ENCODE results near the gene PPP2R3A.

DNA sequence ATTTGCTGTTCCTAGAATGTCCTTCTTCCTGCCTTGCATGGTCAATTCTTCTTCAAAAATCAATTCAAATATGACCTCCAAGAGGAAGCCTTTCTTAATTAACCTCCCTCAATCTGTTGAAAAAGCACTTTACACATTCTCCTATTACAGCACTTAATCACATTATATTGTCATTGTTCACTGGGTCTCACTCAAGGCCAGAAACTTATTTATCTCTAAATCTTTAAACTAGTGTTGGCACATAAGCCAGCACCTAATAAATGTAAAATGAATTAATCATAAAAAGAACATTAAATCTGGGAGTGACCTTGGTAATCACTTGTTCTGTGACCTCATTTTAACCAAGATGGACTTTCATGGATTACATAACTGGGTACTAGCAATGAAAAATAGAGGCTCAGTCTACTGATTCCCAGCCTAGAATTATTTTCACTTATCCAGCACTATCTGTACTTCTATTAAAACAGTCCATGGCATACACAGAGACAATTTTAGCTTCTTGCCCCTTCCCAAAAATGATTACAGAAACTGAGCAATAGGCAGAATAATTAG, 208.5 kb downstream of the PPP2R3A start:
- TF ChIP-seq, protein P1, sequence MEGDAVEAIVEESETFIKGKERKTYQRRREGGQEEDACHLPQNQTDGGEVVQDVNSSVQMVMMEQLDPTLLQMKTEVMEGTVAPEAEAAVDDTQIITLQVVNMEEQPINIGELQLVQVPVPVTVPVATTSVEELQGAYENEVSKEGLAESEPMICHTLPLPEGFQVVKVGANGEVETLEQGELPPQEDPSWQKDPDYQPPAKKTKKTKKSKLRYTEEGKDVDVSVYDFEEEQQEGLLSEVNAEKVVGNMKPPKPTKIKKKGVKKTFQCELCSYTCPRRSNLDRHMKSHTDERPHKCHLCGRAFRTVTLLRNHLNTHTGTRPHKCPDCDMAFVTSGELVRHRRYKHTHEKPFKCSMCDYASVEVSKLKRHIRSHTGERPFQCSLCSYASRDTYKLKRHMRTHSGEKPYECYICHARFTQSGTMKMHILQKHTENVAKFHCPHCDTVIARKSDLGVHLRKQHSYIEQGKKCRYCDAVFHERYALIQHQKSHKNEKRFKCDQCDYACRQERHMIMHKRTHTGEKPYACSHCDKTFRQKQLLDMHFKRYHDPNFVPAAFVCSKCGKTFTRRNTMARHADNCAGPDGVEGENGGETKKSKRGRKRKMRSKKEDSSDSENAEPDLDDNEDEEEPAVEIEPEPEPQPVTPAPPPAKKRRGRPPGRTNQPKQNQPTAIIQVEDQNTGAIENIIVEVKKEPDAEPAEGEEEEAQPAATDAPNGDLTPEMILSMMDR (IDR thresholded peaks at IDR 0.05), result no peak
- TF ChIP-seq POLR2AphosphoS5 (IDR thresholded peaks at IDR 0.05), result no peak

Measured in transverse colon (tissue), 4 donors.